Aorta (tissue), 5 donors: ENCODE data around the gene CITED4. TPM values are rescaled to one million over a fixed set of nuclear protein-coding genes. Genes with fewer than 3 reads are reported as not detected.

Source experiments
- ATAC-seq: fragments of 200-7000 bp; cut with Tn5 transposase; one replicate; pipeline ENCODE4 v1.9.1; 2022; ENCODE audit warnings: moderate library complexity; ENCODE audit not compliant: low FRiP score
- DNase-seq, 2 donors: peaks; one replicate each; pipeline ENCODE4 v3.0.0-alpha.2; 2020
- H3K27ac ChIP-seq, 2 donors: one replicate each; pipeline ENCODE4 v1.5.1; 2013; ENCODE audit warnings: low read length in 2 of 2, mild to moderate bottlenecking in 2 of 2, moderate library complexity in 2 of 2, control low read depth in 1 of 2, inconsistent platforms in 1 of 2, low read depth in 1 of 2
- H3K27me3 ChIP-seq, 2 donors: one replicate each; pipeline ENCODE4 v1.6.1; 2013; ENCODE audit warnings: control low read depth in 1 of 2, low read length in 1 of 2, mild to moderate bottlenecking in 1 of 2, moderate library complexity in 1 of 2; ENCODE audit not compliant: insufficient read depth in 2 of 2, control insufficient read depth in 1 of 2
- H3K36me3 ChIP-seq, 2 donors: one replicate each; pipeline ENCODE4 v1.6.1; 2013; ENCODE audit warnings: control low read depth in 1 of 2, low read length in 1 of 2, mild to moderate bottlenecking in 1 of 2; ENCODE audit not compliant: insufficient read depth in 2 of 2, control insufficient read depth in 1 of 2
- H3K4me1 ChIP-seq, 2 donors: one replicate each; pipeline ENCODE4 v1.6.1; 2013; ENCODE audit warnings: low read length in 2 of 2, control low read depth in 1 of 2, mild to moderate bottlenecking in 1 of 2, moderate library complexity in 1 of 2; ENCODE audit not compliant: insufficient read depth in 2 of 2, control insufficient read depth in 1 of 2
- H3K4me3 ChIP-seq, 2 donors: one replicate each; pipeline ENCODE4 v1.5.1; 2013; ENCODE audit warnings: low read length in 2 of 2, control low read depth in 1 of 2, mild to moderate bottlenecking in 1 of 2
- H3K9me3 ChIP-seq: one replicate; pipeline ENCODE4 v1.6.1; 2013; ENCODE audit warnings: mild to moderate bottlenecking, low read length; ENCODE audit not compliant: control insufficient read depth
- WGBS, 2 donors: extraction: QIAGEN DNeasy Blood & Tissue Kit; methylation state at CpG; one replicate each; pipeline ENCODE4 v1.1.7; 2013; 5-methylcytosine and 5-hydroxymethylcytosine counted together
- intact Hi-C, 2 donors: fragments of 100-400 bp; cut with DNase I; formaldehyde crosslinking; loops; one replicate each; pipeline versions ENCODE4 v1.14.2 to v1.15.0; 2022
- polyA plus RNA-seq, 2 donors: library from polyadenylated mRNA; stranded (reverse); fragments of 200-250 nt; gene quantifications; one replicate each; pipeline ENCODE4 v1.2.3, GENCODE V29; 2013
- total RNA-seq, 2 donors: library from RNA; stranded (reverse); fragmentation: NEBNext Ultra II Directional; extraction: Animal tissue kit (Norgen Biotek cat#: 25700); gene quantifications; one replicate each; pipeline ENCODE4 v1.2.1, GENCODE V29; 2021
- donor health status: healthy with polysubstance abuse.
- donor health status: Bipolar disorder and iron deficiency.
- donor health status: DM: no; HTN: no; CAD: no.
- donor health status: DM: no; HTN: no; CAD: no.
- donor health status: DM: yes; HTN: yes; CAD: no.

CITED4 gene
- total and polyA plus RNA-seq, 4 donors = 4.0 to 19.0 (median 13.3) TPM

DNA sequence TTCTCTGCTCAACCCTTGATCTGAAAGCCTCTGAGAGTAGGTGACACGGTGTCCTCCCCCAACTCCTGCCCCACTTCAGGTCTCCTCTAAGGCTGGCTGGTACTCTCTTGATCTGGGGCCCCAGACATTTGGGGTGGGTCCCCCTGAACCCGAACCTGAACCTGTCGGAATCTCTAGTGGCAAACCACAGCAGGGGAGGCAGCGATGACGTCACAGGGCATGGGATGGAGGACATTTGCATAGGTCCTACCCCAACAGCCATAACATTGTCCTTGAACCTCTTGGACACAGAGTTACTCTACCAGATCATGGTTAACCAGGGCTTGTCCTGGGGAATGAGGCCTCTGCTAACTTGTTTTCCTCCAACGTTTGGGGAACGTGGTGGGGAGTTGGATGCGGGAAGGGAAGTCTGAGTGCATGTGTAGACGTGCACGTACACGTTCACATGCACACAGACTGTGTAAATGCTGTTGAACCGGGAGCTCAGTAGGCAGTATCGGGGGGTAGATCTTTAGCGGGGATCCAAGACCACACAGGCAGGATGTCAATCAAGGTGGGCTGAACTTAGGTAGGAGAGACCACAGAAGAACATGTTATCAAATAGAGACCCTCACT, 32.4 kb downstream of the CITED4 start:
- DNase-seq = peak; percentile 18 to 40
- Histone ChIP-seq H3K4me1 (no peaks in the 10 kb centered on the region), H3K9me3 (no peaks in the 10 kb centered on the region), H3K36me3 (no peaks in the 10 kb centered on the region), H3K27me3 (no peaks in the 10 kb centered on the region), H3K4me3 (no peak overlapping the region), H3K27ac (no peak overlapping the region)
- intact Hi-C loops = no loop called here
- WGBS, 2 donors = 80 to 86% methylated on average over 14 of the region's 14 CpGs
- no peak for ATAC-seq

DNA sequence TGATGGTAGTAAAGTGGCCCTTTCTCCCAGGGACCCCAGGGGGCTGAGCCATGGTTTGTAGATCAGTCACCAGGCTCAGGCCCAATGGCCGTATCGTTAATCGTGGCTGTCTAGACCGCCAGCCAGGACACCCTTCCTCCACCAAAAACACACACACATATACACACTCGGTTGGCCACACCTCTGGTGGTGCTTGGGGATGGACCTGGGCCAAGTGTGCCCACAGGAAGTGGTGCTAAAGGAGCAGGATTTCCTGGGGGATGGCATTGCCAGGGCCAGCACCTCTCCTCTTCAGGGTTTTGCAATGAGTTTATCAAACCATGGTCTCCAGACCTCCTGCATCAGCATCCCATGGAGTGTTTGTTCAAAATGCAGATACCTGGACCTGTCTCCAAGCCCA, 36.2 kb downstream of the CITED4 start:
- ATAC-seq = no peak

DNA sequence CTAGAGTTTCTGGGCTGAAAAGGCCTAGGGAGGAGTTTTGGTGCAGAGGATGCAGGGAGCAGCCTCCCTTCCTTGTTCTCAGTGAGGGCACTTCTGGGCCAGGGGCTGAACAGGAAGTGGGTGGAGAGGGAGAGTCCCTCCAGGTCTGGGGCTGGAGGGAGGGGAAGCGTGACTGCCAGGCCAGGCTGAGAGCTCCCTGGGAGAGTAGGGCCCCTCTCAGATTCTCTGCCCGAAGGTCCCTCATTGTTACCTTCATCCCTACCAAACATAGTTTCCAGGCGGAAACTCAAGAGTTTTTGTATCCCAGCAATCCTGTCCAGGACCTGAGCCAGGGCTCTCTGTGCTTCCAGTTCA, 36.8 kb downstream of the CITED4 start:
- ATAC-seq (no peak), DNase-seq (no peak)
- peak overlapping the region; percentile 58 to 78 for H3K27ac ChIP-seq
- H3K4me1 ChIP-seq = no peaks in the 10 kb centered on the region
- intact Hi-C loops = no loop called here
- H3K36me3 ChIP-seq = no peaks in the 10 kb centered on the region
- WGBS, 2 donors = 17 to 18% methylated on average over 3 of the region's 3 CpGs
- no peak overlapping the region for H3K4me3 ChIP-seq
- no peaks in the 10 kb centered on the region for H3K27me3 ChIP-seq
- no peaks in the 10 kb centered on the region for H3K9me3 ChIP-seq

More for the DNA sequence above, 36.2 kb downstream of the CITED4 start:
- Histone ChIP-seq H3K27me3 (no peaks in the 10 kb centered on the region), H3K27ac (peak overlapping the region; percentile 58 to 78), H3K4me1 (no peaks in the 10 kb centered on the region), H3K4me3 (no peak overlapping the region), H3K9me3 (no peaks in the 10 kb centered on the region), H3K36me3 (no peaks in the 10 kb centered on the region)
- intact Hi-C loops = no loop called here
- no peak for DNase-seq
- WGBS, 2 donors = 2 to 19% methylated on average over 5 of the region's 5 CpGs

DNA sequence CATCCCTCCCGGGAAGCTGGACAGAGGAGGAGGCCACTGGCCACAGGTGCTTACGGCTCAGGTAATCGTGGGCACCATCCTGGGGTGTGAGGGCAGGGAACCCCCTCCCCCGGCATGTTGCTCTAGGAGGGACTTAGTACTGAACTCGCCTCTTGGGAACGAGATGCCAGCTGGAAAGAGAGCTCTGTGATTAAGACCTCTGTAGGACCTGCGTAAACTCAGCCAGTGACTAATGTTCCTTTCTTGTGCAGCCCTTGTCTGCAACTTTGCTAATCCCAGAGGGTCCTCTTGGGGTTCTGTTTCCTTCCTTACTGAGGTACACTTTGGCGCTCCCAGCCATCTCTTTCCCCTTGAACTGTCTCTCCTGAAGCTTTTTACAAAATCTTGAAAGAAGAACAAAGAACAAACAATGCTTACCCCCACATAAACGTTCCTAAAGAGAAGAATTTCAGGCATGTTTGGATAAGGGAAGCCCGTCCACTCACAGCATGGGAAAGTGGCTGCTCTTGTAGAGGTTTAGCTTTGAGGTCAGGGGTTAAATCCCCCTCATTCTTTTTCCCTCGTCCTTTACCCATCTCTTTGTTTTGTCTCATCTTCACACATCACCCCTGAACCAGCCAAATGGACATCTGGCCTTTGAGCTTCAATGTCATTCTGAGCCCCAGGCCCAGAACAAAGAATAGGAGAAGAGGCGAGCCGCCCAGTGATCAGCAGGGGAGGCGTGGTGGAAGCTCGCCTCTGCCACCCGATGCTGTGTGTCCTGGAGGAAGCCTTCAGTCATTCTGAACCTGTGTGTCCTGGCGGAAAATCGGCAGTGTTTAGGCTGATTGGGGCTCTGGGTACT, 37.4 kb downstream of the CITED4 start:
- Histone ChIP-seq H3K4me3 (no peak overlapping the region), H3K36me3 (no peaks in the 10 kb centered on the region), H3K27me3 (no peaks in the 10 kb centered on the region), H3K9me3 (no peaks in the 10 kb centered on the region), H3K27ac (peak overlapping the region; percentile 63 to 78), H3K4me1 (no peaks in the 10 kb centered on the region)
- DNase-seq = no peak
- WGBS, 2 donors = 20 to 27% methylated on average over 18 of the region's 18 CpGs
- intact Hi-C loops = loop anchor here in 1 of 2 donors (5.0 kb wide), 1 partner anchor 43 kb away; the partner anchor contains the start of gene KCNQ4
- no peak for ATAC-seq

DNA sequence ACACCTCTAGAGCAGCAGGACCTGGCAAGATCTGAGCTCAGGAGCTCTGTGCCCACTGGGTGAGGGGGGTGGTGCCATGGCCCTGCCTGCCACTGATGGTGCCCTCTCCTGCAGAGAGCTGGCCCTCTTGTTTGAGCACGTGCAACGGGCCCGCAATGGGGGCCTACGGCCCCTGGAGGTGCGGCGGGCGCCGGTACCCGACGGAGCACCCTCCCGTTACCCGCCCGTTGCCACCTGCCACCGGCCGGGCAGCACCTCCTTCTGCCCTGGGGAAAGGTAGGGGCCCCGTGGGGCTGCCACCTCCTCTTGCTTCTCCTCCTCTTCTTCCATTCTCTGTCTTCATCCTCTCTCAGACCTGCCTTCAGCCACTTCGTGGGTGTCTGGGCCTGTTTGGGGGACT, 38.2 kb downstream of the CITED4 start:
- ATAC-seq = no peak
- Histone ChIP-seq H3K27ac (peak overlapping the region; percentile 63 to 73), H3K27me3 (no peaks in the 10 kb centered on the region), H3K36me3 (no peaks in the 10 kb centered on the region), H3K4me1 (no peaks in the 10 kb centered on the region), H3K4me3 (no peak overlapping the region), H3K9me3 (no peaks in the 10 kb centered on the region)
- 76 to 83% methylated on average over 8 to 17 of the region's 17 CpGs for WGBS, 2 donors
- DNase-seq = no peak
- intact Hi-C loops = loop anchor here in 1 of 2 donors (5.0 kb wide), 1 partner anchor 42 kb away; the partner anchor contains the start of gene KCNQ4

DNA sequence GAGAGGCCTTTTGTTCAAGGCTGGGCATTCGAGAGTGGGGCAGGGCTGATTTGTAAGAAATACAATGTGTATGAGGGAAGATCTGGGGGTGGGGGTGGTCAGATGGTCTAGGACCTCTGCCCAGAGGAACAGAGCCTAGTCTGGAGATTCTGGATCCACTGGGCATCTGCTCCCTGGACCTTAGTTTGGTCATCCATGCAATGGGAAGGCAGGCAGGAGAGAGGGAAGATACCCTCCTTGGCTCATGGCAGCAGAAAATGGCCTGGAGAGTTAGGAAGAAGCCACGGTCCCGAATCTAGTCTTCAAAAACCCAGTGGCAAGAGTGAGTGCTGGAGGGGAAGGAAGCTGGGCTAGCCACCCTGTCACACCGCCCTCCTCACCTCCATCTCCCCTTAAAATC, 38.8 kb downstream of the CITED4 start:
- Histone ChIP-seq H3K27ac (peak overlapping the region in 1 of 2 donors; percentile 28), H3K9me3 (no peaks in the 10 kb centered on the region), H3K4me1 (no peaks in the 10 kb centered on the region), H3K27me3 (no peaks in the 10 kb centered on the region), H3K36me3 (no peaks in the 10 kb centered on the region), H3K4me3 (no peak overlapping the region)
- 84 to 89% methylated on average over 4 of the region's 4 CpGs for WGBS, 2 donors
- intact Hi-C loops = loop anchor here in 1 of 2 donors (5.0 kb wide), 1 partner anchor 41 kb away; the partner anchor contains the start of gene KCNQ4
- no peak for ATAC-seq
- no peak for DNase-seq

DNA sequence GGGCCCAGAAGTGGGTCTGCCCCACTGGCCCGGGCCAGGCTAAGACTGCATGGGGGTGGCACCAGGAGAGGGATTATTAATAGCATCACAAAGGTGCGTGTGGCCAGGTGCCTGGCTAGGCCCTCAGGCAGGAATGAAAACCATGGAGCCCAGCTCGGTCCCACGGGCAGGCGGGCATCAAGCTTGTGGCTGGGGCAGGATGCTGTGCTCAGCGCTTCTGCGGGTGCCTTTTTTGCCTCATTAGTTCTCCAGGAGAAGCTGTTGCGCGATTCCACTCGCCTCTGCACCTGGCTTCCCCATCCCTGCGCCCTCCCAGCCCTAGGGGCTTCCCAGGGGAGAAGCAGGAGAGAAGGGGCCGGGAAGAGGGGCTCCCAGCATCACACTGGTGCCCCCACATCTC, 39.3 kb downstream of the CITED4 start:
- H3K4me1 ChIP-seq = no peaks in the 10 kb centered on the region
- no peaks in the 10 kb centered on the region for H3K9me3 ChIP-seq
- intact Hi-C loops = loop anchor here in 1 of 2 donors (5.0 kb wide), 1 partner anchor 41 kb away; the partner anchor contains the start of gene KCNQ4
- no peak overlapping the region for H3K4me3 ChIP-seq
- no peaks in the 10 kb centered on the region for H3K27me3 ChIP-seq
- no peak overlapping the region for H3K27ac ChIP-seq
- no peaks in the 10 kb centered on the region for H3K36me3 ChIP-seq
- DNase-seq = no peak
- WGBS, 2 donors = 90 to 92% methylated on average over 12 of the region's 12 CpGs
- ATAC-seq = no peak

DNA sequence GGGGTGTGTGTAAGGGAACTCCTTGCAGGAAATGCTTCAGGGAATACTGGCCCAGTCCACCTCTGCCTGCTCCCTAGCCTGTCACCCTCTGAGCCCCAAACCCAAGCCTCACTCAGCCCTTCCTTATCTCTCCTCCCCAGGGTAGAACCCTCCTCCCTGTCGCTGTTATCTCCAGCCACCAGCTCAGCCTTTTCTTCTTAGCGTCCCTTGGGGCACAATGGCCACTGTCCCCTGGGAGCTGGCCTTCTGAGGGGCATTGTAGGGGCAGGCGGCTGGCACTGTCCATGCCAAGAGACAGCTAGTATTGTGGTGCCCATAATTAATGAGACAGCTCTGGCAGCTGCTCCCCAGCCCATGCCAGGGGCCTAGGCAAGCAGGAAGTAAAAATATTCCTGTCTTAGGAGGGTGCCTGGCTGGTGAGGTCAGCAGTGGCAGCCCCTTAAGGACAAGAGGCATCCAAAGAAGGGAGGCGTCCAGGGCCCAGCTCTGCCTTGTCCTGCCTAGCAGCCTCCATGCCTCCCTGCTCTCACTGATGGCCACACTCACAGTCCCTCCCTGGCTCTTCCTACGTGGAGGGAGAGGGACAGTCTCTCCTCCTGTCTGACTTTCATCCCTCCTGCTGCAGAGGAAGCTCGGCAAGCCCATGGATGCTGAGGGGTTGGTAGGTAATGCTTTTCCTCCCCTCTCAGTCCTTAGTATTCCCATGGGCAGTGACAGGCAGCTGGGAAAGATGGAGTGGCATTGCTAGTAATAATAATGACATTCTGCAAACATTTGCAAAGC, 41.1 kb downstream of the CITED4 start:
- Histone ChIP-seq H3K4me3 (no peak overlapping the region), H3K9me3 (no peaks in the 10 kb centered on the region), H3K36me3 (no peaks in the 10 kb centered on the region), H3K27ac (peak overlapping the region; percentile 31 to 75), H3K27me3 (no peaks in the 10 kb centered on the region), H3K4me1 (no peaks in the 10 kb centered on the region)
- intact Hi-C loops = loop anchor here in 1 of 2 donors (5.0 kb wide), 1 partner anchor 39 kb away; the partner anchor contains the start of gene KCNQ4
- WGBS, 2 donors = 0 to 9% methylated on average over 6 of the region's 6 CpGs
- peak in 1 of 2 donors; percentile 68 for DNase-seq
- ATAC-seq = peak; percentile 53
